Stimulated activated CD8-positive, alpha-beta memory T cell treated with anti-CD3 and anti-CD28 coated beads, Interleukin-12 subunit alpha, Interleukin-12 subunit beta, amount 100 ng/mL, for 4 hours (primary cell): ENCODE data around the gene HSD11B1.
"Not testable (repeated sequence)": the region's sequence is repeated elsewhere in the genome, so short reads cannot be mapped to it uniquely, and the experiment has no call there.

Source experiments
- DNase-seq: peaks from one replicate; pipeline ENCODE4 v3.0.0-alpha.2; 2020; ENCODE audit warnings: low read depth

Gene HSD11B1

GRCh38 chr1:209692296-209692695, 12.3 kb upstream of the HSD11B1 start:
- no peak for DNase-seq

GRCh38 chr1:209692745-209693504, 11.7 kb upstream of the HSD11B1 start:
- no peak for DNase-seq

GRCh38 chr1:209696673-209697072, 8.0 kb upstream of the HSD11B1 start:
- no peak for DNase-seq

- no peak for DNase-seq
Observed at GRCh38 chr1:209697126-209697525, 7.5 kb upstream of the HSD11B1 start.

- not testable (repeated sequence) for DNase-seq
Observed at GRCh38 chr1:209700686-209701085, 4.0 kb upstream of the HSD11B1 start.

GRCh38 chr1:209702832-209703231, 1.8 kb upstream of the HSD11B1 start:
- DNase-seq: no peak

GRCh38 chr1:209703834-209704504, 677 bp upstream of the HSD11B1 start:
- DNase-seq: no peak

GRCh38 chr1:209705033-209705598, 470 bp downstream of the HSD11B1 start:
- DNase-seq: no peak

- no peak for DNase-seq
Observed at GRCh38 chr1:209706622-209707021, 2.0 kb downstream of the HSD11B1 start.

- DNase-seq: no peak
Observed at GRCh38 chr1:209707308-209707707, 2.7 kb downstream of the HSD11B1 start.

- DNase-seq: no peak
Observed at GRCh38 chr1:209708297-209708696, 3.7 kb downstream of the HSD11B1 start.

- DNase-seq: no peak
Observed at GRCh38 chr1:209710093-209710492, 5.4 kb downstream of the HSD11B1 start.

- DNase-seq: no peak
Observed at GRCh38 chr1:209710847-209711246, 6.2 kb downstream of the HSD11B1 start.

- no peak for DNase-seq
Observed at GRCh38 chr1:209714338-209714737, 9.7 kb downstream of the HSD11B1 start.

GRCh38 chr1:209715314-209715713, 10.7 kb downstream of the HSD11B1 start:
- DNase-seq: no peak

- DNase-seq: no peak
Observed at GRCh38 chr1:209717818-209718217, 13.2 kb downstream of the HSD11B1 start.

- DNase-seq: no peak
Observed at GRCh38 chr1:209720326-209720725, 15.7 kb downstream of the HSD11B1 start.

- DNase-seq: no peak
Observed at GRCh38 chr1:209720826-209721225, 16.2 kb downstream of the HSD11B1 start.

GRCh38 chr1:209721323-209721722, 16.7 kb downstream of the HSD11B1 start:
- no peak for DNase-seq

- DNase-seq: no peak
Observed at GRCh38 chr1:209723265-209723664, 18.6 kb downstream of the HSD11B1 start.

GRCh38 chr1:209723756-209724693, 19.4 kb downstream of the HSD11B1 start:
- DNase-seq: no peak

GRCh38 chr1:209727286-209727685, 22.6 kb downstream of the HSD11B1 start:
- DNase-seq: no peak
